ENCODE results near the gene GK2. TPM values are rescaled to one million over a fixed set of nuclear protein-coding genes. Genes with fewer than 3 reads are reported as not detected.

The GK2 gene
- total RNA-seq, 1 donor from 2014 or later = not detected

- POLR2A ChIA-PET = no interaction called here
- CTCF ChIA-PET = no interaction called here
- no peak for TF ChIP-seq CTCF (IDR thresholded peaks at IDR 0.05)
- ATAC-seq (ENCODE audit: low read depth) (no peak), DNase-seq (no peak)
- no peak overlapping the region for H3K4me3 Mint-ChIP-seq
- no peaks in the 10 kb centered on the region for H3K9me3 Mint-ChIP-seq
- no peaks in the 10 kb centered on the region for H3K27me3 Mint-ChIP-seq
- no peak overlapping the region for H3K27ac Mint-ChIP-seq
- H3K4me1 Mint-ChIP-seq = no peaks in the 10 kb centered on the region
- no peaks in the 10 kb centered on the region for H3K36me3 Mint-ChIP-seq (ENCODE audit: low read depth)
- intact Hi-C loops (cut with micrococcal nuclease) = no loop called here
Observed at GRCh38 chr4:79396794-79397193, 11.2 kb downstream of the GK2 start.

DNA sequence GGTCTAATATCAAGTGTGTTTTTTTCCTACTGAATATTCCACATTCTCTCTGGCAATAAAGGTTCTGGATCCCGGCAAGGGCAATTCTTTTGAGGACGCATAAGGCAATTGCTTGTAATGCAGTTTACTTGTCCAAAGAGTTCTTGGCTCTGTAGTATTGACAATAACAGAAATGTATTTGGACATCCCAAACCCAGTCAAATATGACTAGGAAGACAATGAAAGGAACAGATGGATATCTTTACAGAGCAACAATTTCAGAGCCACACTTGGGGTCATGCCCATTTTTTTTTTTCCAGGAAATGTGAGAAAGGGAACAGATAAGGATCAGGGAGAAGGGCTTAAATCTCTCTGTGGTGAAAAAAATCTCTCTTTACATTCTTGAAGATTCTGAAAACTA lies 12.2 kb downstream of the GK2 start:
- no peak for ATAC-seq (ENCODE audit: low read depth)
- Mint-ChIP-seq H3K4me1 (no peaks in the 10 kb centered on the region), H3K36me3 (ENCODE audit: low read depth) (no peaks in the 10 kb centered on the region), H3K27me3 (no peaks in the 10 kb centered on the region), H3K4me3 (no peak overlapping the region), H3K27ac (no peak overlapping the region), H3K9me3 (no peaks in the 10 kb centered on the region)
- no peak for DNase-seq
- TF ChIP-seq CTCF (IDR thresholded peaks at IDR 0.05) = no peak
- intact Hi-C loops (cut with micrococcal nuclease) = no loop called here
- ChIA-PET CTCF (no interaction called here), POLR2A (no interaction called here)

GRCh38 chr4:79390890-79391289 lies 17.1 kb downstream of the GK2 start:
- Mint-ChIP-seq H3K4me3 (no peak overlapping the region), H3K27ac (no peak overlapping the region), H3K4me1 (no peaks in the 10 kb centered on the region), H3K9me3 (no peaks in the 10 kb centered on the region), H3K27me3 (no peaks in the 10 kb centered on the region), H3K36me3 (ENCODE audit: low read depth) (no peaks in the 10 kb centered on the region)
- TF ChIP-seq CTCF (IDR thresholded peaks at IDR 0.05) = no peak
- ATAC-seq (ENCODE audit: low read depth) = no peak
- CTCF ChIA-PET = no interaction called here
- intact Hi-C loops (cut with micrococcal nuclease) = no loop called here
- DNase-seq = no peak
- POLR2A ChIA-PET = no interaction called here

DNA sequence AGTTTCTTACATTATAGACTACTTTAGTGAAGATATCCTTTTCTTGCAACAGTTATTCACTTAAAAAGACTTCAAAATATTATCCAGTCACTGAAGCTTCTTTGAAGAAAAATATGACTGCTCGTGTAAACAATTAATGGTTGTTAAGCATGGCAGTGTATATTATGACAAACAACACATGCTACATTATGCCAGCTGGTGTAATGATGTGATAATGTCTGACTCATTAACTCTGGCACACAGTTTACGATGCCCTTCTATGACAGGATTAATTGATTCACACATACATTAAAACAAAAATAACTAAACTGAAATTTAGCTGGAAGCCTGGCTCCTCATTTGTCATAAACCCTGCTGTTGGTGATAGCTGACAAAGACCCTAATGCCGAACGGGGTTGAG lies 22.4 kb downstream of the GK2 start:
- no peak for TF ChIP-seq CTCF (IDR thresholded peaks at IDR 0.05)
- Mint-ChIP-seq H3K9me3 (no peaks in the 10 kb centered on the region), H3K36me3 (ENCODE audit: low read depth) (no peaks in the 10 kb centered on the region), H3K27ac (no peak overlapping the region), H3K4me3 (no peak overlapping the region), H3K4me1 (no peaks in the 10 kb centered on the region), H3K27me3 (no peaks in the 10 kb centered on the region)
- intact Hi-C loops (cut with micrococcal nuclease) = no loop called here
- DNase-seq (no peak), ATAC-seq (ENCODE audit: low read depth) (no peak)
- ChIA-PET POLR2A (no interaction called here), CTCF (no interaction called here)

- ChIA-PET POLR2A (no interaction called here), CTCF (no interaction called here)
- ATAC-seq (ENCODE audit: low read depth) (no peak), DNase-seq (no peak)
- Mint-ChIP-seq H3K27ac (no peak overlapping the region), H3K9me3 (no peaks in the 10 kb centered on the region), H3K4me3 (no peak overlapping the region), H3K36me3 (ENCODE audit: low read depth) (no peaks in the 10 kb centered on the region), H3K4me1 (no peaks in the 10 kb centered on the region), H3K27me3 (no peaks in the 10 kb centered on the region)
- intact Hi-C loops (cut with micrococcal nuclease) = no loop called here
- no peak for TF ChIP-seq CTCF (IDR thresholded peaks at IDR 0.05)
Observed at GRCh38 chr4:79381161-79381560, 26.9 kb downstream of the GK2 start.
